HuH-7.5 (cell line): ENCODE measurements around the gene FCN3.

Source experiments
- DNase-seq: peaks from one replicate; pipeline ENCODE4 v3.0.0; 2011; ENCODE audit warnings: low spot score

Gene FCN3

DNA sequence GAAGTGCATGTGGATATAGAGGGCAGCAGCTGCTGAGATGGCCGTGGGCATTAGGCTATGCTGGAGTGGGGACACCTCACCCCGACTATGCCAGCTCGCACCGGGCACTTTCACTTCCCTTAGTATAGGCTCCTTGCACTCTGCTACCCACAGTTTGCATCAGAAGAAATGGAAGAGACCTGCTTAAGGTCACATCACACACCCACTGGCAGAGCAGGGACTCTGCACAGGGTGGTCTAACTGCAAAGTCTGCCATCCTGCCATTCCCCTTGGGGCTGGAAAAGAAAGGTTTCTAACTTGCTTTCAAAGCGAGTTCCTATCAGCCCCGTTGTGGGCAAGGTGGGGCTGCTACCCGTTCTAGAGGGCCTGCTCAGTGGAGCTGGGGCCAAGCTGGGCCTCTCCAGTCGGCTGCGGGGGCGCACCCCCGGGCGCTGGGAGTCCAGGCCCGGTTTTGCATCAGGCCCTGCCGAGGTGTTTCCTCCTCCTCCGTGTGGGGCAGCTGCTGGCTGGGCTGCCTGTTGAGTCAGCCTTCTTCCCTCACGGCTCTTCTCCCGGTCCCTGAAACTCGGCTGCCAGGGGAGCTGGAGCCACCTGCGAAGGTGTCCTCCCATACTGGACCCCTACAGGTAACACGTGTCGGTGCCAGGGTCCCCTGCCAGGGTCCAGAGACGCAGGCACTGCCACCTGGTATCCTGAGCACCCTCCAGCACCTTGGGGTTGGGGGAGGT lies 32.9 kb downstream of the FCN3 start, which contains the start of gene SYTL1:
TSS of gene SYTL1 (plus strand) at position 498 of the 728 bp plus-strand sequence. CDS start 3,313 bp downstream, outside the sequence.
- DNase-seq, result no peak

DNA sequence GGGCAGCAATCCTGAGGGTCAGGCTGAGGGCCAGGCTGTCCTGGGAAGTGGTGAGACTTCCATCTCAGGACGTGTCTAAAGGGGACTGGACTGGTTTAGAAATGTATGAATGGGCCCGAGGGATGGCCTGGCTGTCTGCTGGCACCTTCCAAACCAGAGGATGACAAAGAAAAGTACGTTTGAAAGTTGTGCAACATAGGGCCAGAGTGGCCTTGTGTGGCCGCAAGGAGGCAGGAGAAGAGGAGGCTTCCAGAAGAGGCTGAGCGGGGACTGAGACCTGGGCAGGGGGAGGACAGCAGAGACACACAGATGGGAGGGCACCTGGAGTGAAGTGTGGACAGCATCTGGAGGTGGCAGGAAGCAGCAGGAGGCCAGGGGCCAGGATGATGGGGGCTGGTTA lies 35.4 kb downstream of the FCN3 start:
- no peak for DNase-seq

DNA sequence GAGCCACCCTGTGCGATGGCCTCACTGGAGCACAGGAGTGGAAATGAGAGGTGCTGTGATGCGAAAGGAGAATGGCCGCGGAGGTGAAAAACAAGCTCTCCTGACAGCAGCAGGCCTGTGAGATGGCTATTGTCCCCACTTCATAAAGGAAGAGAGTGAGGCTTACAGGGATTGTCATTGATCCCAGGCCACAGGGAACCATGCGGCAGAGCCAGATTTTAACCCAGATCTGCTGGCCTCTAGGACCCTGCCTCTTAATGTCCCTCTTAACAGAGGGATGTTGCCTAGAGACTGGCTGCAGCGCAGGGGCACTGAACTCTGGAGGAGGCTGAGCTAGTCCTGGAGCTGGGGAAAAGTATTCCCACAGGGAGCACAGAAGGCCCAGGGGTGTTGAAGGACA lies 35.9 kb downstream of the FCN3 start:
- DNase-seq, result no peak

DNA sequence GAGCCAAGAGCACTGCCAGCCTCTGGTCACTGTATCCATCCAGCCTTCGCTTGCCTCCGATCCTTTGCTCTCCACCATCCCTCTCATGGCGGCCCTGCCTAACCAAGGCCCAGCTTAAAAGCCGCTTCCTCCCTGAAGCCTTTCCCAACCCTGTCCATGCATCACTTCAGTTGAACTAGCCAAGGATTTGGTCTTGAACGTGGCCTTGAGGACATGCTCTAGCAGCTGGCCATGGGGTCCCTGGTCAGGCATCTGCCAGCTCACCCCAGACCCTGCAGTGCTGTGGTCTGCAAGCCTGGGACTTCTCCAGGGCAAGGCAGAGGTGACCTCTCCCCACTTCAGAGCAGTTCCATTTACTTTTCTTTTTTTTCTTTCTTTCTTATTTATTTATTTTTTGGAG lies 37.9 kb downstream of the FCN3 start:
- DNase-seq, result no peak

DNA sequence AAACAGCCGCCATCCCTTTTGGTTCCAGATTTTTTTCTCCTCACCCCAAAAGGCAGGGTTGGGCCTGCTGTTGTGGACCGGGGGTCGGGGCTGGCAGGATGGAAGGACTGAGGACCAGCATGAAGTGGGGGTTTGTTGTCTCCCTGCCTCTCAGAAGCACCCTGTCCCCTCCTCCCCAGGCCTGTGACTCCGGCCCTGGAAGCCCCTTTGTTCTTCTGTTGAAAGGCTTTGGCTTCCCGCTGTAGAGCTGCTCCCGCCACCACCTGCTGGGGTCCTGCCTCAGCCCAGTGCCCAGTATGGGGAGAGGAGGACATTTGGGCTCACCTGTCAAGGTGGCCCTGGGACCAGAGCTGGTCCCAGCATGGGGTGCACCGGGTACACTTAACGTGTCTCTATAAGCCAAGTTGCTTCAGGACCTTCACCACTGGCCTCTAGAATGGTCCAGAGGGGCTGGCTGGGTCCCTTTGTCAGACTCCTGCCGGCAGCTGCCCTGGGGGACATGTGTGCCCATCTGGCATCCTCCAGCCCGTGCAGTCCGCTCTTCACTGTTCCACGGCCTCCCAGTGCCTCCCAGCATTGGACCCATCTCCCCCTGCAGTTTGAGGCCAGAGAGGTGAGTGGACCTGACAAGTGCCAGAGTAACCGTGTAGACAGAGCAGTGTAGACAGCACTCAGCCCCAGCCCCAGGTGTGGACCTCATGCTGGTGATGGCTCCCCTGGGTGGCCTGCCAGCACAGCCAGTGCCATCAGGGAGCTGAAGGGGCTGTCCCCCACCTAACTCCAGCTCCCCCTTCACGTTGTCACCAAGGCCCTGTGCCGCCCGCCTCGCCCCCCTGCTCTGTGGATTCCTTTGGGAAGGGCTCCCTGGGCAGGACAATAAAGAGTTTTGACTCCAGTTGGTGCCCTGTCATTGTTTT lies 38.9 kb downstream of the FCN3 start:
- no peak for DNase-seq

DNA sequence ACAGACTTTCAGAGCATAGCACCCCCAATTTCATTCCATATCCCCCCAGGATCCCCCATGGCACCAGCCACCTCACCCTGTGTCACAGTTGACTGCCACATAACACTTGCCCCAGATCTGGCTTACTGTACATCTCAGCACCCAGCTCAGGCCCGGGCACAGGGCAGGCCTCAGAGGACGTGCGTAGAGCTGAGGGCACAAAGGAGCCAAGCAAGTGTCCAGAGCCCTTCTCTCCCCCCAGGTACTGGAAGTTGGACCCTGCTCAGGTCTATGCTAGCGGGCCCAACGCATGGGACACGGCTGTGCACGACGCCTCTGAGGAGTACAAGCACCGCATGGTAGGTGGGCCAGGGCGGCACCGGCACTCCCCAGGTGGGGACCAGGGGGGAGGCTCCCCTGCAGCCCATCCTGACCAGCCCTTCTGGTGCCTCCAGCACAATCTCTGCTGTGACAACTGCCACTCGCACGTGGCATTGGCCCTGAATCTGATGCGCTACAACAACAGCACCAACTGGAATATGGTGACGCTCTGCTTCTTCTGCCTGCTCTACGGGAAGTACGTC lies 40.8 kb downstream of the FCN3 start:
- DNase-seq, result no peak

DNA sequence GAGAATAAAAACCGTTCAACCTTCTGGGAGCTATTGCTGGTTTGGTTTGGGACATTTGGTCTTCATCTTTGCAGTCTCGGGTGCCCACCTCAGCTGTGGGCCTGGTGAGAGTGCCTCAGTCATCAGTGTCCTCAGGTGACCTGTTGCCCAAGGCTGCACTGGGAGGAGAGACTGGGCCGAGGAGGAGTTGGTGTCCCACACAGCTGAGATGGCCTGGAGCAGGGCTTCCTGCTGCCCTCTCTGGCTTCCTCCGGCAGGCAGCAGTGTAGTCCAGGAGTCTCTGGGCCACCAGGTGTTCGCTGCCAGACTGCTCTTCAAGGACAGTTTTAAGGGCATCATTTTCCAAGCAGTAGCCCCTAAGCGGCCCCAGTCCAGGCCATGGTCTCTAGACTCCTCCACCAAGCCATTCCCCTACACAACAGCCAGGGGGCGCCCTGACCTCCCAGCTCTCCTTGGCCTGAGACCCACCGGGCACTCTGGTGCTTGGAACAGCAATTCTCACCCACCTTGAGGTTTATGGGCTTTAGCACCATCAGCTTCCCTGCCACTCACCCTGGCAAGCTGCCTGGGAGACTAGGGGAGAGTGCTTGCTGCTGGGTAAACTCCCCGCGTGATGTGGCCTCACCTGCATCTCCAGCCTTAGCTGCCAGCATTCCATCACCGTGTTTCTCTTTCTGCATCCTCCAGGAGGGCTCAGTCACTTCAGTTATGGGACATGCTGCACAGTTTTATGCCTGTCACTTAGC lies 41.9 kb downstream of the FCN3 start:
- peak; percentile 82 for DNase-seq

DNA sequence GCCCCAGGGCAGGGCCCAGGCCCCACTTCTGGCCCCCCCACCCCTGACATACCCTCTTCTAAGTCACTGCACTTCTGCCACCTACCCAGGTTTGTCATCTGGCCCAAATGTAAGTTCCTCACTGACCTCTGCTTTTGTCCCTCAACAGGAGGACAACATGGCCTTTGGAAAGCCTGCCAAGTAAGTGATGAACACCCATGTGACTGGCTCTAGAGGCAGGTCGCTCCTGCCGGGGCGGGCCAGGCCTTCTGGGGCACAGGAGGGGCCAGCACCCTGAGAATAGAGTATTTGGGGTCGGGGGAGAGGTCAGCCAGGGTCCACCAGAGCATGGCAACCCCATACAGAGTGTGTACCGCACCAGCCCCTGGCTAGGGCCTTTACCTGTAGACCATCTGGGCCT lies 42.7 kb downstream of the FCN3 start:
- no peak for DNase-seq

DNA sequence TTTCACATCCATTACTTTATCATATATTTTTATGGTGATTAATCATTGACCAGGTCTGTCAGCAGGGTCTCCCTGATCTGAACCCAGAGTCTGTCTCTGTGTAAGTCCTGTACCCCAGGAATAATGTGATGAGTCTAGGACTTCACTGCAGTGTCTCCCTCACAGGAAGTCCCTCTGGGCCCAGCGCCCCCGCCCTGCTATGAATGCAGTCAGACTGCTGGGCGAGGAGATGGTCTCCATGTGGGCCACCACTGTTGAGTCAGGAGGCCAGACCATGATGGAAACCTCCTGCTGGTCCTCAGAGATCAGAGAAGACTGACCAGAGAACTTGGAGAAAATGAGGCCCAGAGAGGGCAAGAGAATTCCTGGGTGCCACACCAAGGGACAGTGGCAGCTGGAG lies 43.2 kb downstream of the FCN3 start:
- no peak for DNase-seq

DNA sequence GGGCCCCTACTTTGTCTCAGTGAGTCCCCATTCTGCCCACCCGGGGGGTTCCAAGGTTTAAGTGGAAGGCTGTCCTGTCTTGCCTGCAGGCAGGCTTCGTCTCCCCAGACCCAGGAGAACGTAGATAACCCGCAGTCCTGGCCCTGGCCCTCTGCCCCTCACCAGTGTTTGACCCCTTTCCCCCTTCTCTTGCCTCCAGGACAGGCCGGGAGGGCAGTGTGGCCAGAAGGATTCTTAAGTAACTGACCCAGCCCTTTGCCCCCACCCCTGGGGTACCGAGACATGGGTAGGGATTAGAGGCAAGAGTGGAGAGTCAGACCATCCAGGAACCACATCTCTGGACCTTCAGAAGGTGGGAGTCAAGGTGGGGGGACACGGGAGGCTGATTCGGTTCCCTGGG lies 43.8 kb downstream of the FCN3 start:
- no peak for DNase-seq

DNA sequence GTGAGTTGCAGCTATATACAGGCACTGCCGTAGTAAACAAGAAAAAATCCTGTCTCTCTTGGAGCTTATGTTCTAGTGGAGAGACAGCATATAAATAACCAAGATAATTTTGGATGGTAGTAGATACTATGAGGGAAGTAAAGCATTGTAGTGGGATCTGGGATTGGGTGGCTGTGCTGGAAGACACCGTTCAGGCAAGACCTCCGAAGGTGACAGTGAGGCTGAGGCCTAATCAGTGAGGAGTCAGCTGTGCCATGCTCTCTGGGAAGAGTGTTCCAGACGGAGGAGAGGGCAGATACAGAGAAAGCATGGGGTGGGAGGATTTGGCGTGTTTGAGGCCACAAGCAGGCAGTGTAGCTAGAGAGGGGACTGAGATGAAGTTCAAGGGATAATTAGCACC lies 46.7 kb downstream of the FCN3 start:
- DNase-seq, result no peak

DNA sequence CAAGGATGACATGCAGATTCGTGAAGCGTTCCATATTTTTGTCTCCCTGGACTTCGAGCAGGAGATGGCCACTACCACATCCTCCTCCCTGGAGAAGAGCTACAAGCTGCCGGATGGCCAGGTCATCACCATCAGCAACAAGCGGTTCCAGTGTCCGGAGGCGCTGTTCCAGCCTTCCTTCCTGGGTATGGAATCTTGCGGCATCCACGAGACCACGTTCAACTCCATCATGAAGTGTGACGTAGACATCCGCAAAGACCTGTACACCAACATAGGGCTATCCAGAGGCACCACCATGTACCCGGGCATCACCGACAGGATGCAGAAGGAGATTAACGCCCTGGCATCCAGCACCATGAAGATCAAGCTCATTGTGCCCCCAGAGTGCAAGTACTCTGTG lies 49.3 kb downstream of the FCN3 start:
- no peak for DNase-seq

DNA sequence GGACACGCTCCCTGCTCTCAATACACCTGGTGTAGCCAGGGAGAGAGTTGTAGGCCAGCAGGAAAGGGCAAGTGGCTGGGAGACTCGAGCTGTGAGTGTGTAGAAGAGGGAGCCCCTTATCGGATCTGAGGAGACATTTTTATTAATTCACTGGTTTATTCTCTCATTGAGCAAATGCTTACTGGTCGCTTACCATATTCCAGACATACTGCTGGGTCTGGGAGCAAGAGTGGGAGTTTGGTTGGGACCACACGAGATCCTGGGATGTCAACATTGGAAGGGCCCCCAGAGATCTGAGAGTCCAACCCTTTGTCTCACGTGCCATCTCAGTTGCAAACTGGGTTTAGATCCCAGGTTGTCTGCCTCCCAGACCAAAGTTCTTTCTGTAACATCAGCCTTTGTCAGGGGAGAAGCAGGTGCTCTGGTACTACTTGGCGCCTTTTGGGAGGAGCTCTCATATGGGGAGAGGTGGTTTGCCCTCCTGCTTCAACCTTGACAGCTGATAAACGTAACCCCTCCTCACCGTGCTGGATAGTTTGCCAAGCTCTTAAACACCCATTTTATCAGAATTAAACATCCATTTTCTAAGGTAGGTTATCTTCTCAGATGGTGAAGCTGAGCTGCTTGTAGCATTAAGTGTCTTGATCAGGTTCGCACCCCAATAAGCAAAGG lies 51.9 kb downstream of the FCN3 start:
- DNase-seq, result no peak

DNA sequence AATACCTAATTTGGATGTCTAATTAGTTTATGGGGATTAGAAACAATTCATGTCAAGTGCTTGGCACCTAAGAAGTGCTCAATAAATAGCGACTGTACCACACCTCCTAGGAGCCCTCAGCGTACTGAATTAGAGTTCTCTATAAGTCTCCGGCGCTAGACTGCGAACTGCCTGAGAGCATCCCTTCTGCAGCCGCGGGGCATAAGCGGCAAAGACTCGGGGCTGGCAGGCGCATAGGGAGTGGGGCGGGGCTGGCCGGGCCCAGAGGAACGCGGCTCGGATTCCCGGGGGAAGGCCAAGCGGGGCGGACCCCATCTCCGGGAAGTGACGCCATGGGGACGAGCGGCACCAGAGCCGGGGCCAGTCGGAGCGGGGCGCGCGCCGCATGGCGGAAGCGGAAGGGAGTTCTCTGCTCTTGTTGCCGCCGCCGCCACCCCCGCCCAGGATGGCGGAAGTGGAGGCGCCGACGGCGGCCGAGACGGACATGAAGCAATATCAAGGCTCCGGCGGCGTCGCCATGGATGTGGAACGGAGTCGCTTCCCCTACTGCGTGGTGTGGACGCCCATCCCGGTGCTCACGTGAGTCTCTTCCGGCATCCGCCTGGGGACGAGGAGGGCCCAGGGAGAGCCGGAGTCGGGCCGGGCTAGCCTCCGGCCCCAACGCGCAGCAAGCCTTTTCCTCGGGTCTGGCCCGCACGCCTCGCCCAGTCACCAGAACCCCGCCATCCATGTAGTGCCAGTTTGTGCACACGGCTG lies 52.6 kb downstream of the FCN3 start, which contains the start of gene TMEM222:
TSS of gene TMEM222 (plus strand) at position 351 of the 756 bp plus-strand sequence. CDS start at position 386, 35 bp downstream.
- DNase-seq, result peak; percentile 93
